Activated CD4-positive, alpha-beta T cell treated with anti-CD3 and anti-CD28 coated beads for 24 hours (primary cell): ENCODE measurements around the gene TNIP1.

Experiments
- DNase-seq, 2 donors: peaks; one replicate each; pipeline ENCODE4 v3.0.0-alpha.2; 2020; ENCODE audit warnings: low read depth in 2 of 2

Gene TNIP1

GRCh38 chr5:151064916-151065499 lies 15.8 kb downstream of the TNIP1 start:
- DNase-seq, result no peak

GRCh38 chr5:151063142-151063989 lies 17.5 kb downstream of the TNIP1 start:
- no peak for DNase-seq

GRCh38 chr5:151062405-151063141 lies 18.3 kb downstream of the TNIP1 start:
- no peak for DNase-seq

GRCh38 chr5:151060742-151061141 lies 20.1 kb downstream of the TNIP1 start:
- no peak for DNase-seq

GRCh38 chr5:151058891-151059489 lies 21.8 kb downstream of the TNIP1 start:
- no peak for DNase-seq

- DNase-seq, result no peak
Measured at GRCh38 chr5:151058301-151058700, 22.5 kb downstream of the TNIP1 start.

- DNase-seq, result no peak
Measured at GRCh38 chr5:151056379-151057325, 24.2 kb downstream of the TNIP1 start.

GRCh38 chr5:151055336-151055735 lies 25.5 kb downstream of the TNIP1 start:
- DNase-seq, result no peak

GRCh38 chr5:151054709-151055108 lies 26.1 kb downstream of the TNIP1 start:
- DNase-seq, result no peak

GRCh38 chr5:151053796-151054462 lies 26.9 kb downstream of the TNIP1 start:
- no peak for DNase-seq

- DNase-seq, result no peak
Measured at GRCh38 chr5:151052836-151053235, 28.0 kb downstream of the TNIP1 start.

GRCh38 chr5:151051931-151052608 lies 28.8 kb downstream of the TNIP1 start:
- DNase-seq, result no peak

- DNase-seq, result peak; percentile 54 to 60
Measured at GRCh38 chr5:151051066-151051930, 29.5 kb downstream of the TNIP1 start.

- no peak for DNase-seq
Measured at GRCh38 chr5:151048526-151048925, 32.3 kb downstream of the TNIP1 start.

GRCh38 chr5:151047814-151048425 lies 32.9 kb downstream of the TNIP1 start:
- DNase-seq, result no peak

- no peak for DNase-seq
Measured at GRCh38 chr5:151042453-151043093, 38.3 kb downstream of the TNIP1 start.

- no peak for DNase-seq
Measured at GRCh38 chr5:151041577-151042268, 39.1 kb downstream of the TNIP1 start.
